ENCODE data around the gene HTR3B. TPM values are rescaled to one million over a fixed set of nuclear protein-coding genes. Genes with fewer than 3 reads are reported as not detected.

Gene HTR3B
- total RNA-seq, 6 donors from 2014 or later, result not detected

GRCh38 chr11:113985906-113986305 lies 81.3 kb downstream of the HTR3B start:
- Histone ChIP-seq H3K9me3 (no peaks in the 10 kb centered on the region), H3K4me3 (no peak overlapping the region), H3K36me3 (no peaks in the 10 kb centered on the region), H3K27me3 (no peaks in the 10 kb centered on the region), H3K4me1 (no peaks in the 10 kb centered on the region), H3K27ac (no peak overlapping the region)
- TF ChIP-seq EP300 (IDR thresholded peaks at IDR 0.05), result no peak
- WGBS, 2 donors, result 87 to 89% methylated on average over 4 of the region's 4 CpGs
- ATAC-seq (ENCODE audit: low FRiP score in 2 of 2), result no peak
- no peak for DNase-seq

- 84 to 86% methylated on average over 18 of the region's 18 CpGs for WGBS, 2 donors
- Histone ChIP-seq H3K4me3 (no peak overlapping the region), H3K9me3 (no peaks in the 10 kb centered on the region), H3K4me1 (no peaks in the 10 kb centered on the region), H3K27ac (no peak overlapping the region), H3K27me3 (no peaks in the 10 kb centered on the region), H3K36me3 (no peaks in the 10 kb centered on the region)
- no peak for ATAC-seq (ENCODE audit: low FRiP score in 2 of 2)
- no peak for DNase-seq
- TF ChIP-seq EP300 (IDR thresholded peaks at IDR 0.05), result no peak
Measured at GRCh38 chr11:113986351-113987140, 82.0 kb downstream of the HTR3B start.

- Histone ChIP-seq H3K9me3 (no peaks in the 10 kb centered on the region), H3K27ac (no peak overlapping the region), H3K4me3 (no peak overlapping the region), H3K36me3 (no peaks in the 10 kb centered on the region), H3K27me3 (no peaks in the 10 kb centered on the region), H3K4me1 (no peaks in the 10 kb centered on the region)
- TF ChIP-seq POLR2AphosphoS5 (IDR thresholded peaks at IDR 0.05) (no peak), POLR2A (IDR thresholded peaks at IDR 0.05) (no peak), EP300 (IDR thresholded peaks at IDR 0.05) (no peak), CTCF (IDR thresholded peaks at IDR 0.05) (no peak)
- no peak for ATAC-seq (ENCODE audit: low FRiP score in 2 of 2)
- peak in 1 of 2 donors; percentile 41 for DNase-seq
- 66 to 79% methylated on average over 9 to 15 of the region's 15 CpGs for WGBS, 2 donors
Measured at GRCh38 chr11:113989381-113989780, 84.8 kb downstream of the HTR3B start.

- no peak for TF ChIP-seq POLR2A (IDR thresholded peaks at IDR 0.05)
- no peak for TF ChIP-seq POLR2AphosphoS5 (IDR thresholded peaks at IDR 0.05)
- TF ChIP-seq EP300 (IDR thresholded peaks at IDR 0.05), result no peak
- no peak for TF ChIP-seq CTCF (IDR thresholded peaks at IDR 0.05)
- WGBS, 2 donors, result 61 to 76% methylated on average over 2 of the region's 2 CpGs
- Histone ChIP-seq H3K9me3 (no peaks in the 10 kb centered on the region), H3K4me3 (no peak overlapping the region), H3K27ac (no peak overlapping the region), H3K27me3 (no peaks in the 10 kb centered on the region), H3K4me1 (no peaks in the 10 kb centered on the region), H3K36me3 (no peaks in the 10 kb centered on the region)
- ATAC-seq (ENCODE audit: low FRiP score in 2 of 2) (no peak), DNase-seq (no peak)
Measured at GRCh38 chr11:113989916-113990315, 85.3 kb downstream of the HTR3B start.

- ATAC-seq (ENCODE audit: low FRiP score in 2 of 2) (no peak), DNase-seq (no peak)
- Histone ChIP-seq H3K27ac (no peak overlapping the region), H3K9me3 (no peaks in the 10 kb centered on the region), H3K4me1 (no peaks in the 10 kb centered on the region), H3K36me3 (no peaks in the 10 kb centered on the region), H3K4me3 (no peak overlapping the region), H3K27me3 (no peaks in the 10 kb centered on the region)
- 1 to 14% methylated on average over 4 of the region's 4 CpGs for WGBS, 2 donors
- no peak for TF ChIP-seq POLR2A (IDR thresholded peaks at IDR 0.05)
- TF ChIP-seq CTCF (IDR thresholded peaks at IDR 0.05), result no peak
- no peak for TF ChIP-seq POLR2AphosphoS5 (IDR thresholded peaks at IDR 0.05)
- no peak for TF ChIP-seq EP300 (IDR thresholded peaks at IDR 0.05)
Measured at GRCh38 chr11:113991170-113991569, 86.6 kb downstream of the HTR3B start.

Measured in upper lobe of left lung (tissue), 6 donors.